Measurements from ENCODE around the gene TUBB.
"Not testable (repeated sequence)": the region's sequence is repeated elsewhere in the genome, so short reads cannot be mapped to it uniquely, and the experiment has no call there.

- TF ChIP-seq ZNF217 (CRISPR knock-in tag; IDR thresholded peaks at IDR 0.05); SMC3 (conservative IDR thresholded peaks at IDR 0.05; ENCODE audit: insufficient read depth, low read depth, low read length); SIN3B (IDR thresholded peaks at IDR 0.05; ENCODE audit: low read depth); ZNF263 (CRISPR knock-in tag; IDR thresholded peaks at IDR 0.05; ENCODE audit: borderline replicate concordance); RNF2 (IDR thresholded peaks at IDR 0.05); RFX5 (IDR thresholded peaks at IDR 0.05; ENCODE audit: low read depth, low read length); GABPB1 (CRISPR knock-in tag; IDR thresholded peaks at IDR 0.05); RBM39 (optimal IDR thresholded peaks at IDR 0.05; ENCODE audit: low read depth, low read length); FOXK2 (conservative IDR thresholded peaks at IDR 0.05 in 1 of 2, IDR thresholded peaks at IDR 0.05 in 1 of 2; ENCODE audit: low read depth in 2 of 2): not testable (repeated sequence)
Measured at GRCh38 chr6:30723843-30724741, 3.9 kb downstream of the TUBB start.

Data from K562 (cell line).